Stimulated activated CD8-positive, alpha-beta memory T cell treated with anti-CD3 and anti-CD28 coated beads, Interleukin-7, amount 100 ng/mL, for 4 hours (primary cell): Measurements from ENCODE around the gene KCNIP4.
"Not testable (repeated sequence)": the region's sequence is repeated elsewhere in the genome, so short reads cannot be mapped to it uniquely, and the experiment has no call there.

Experiments
- DNase-seq, 2 donors: peaks; one replicate each; pipeline ENCODE4 v3.0.0-alpha.2; 2020; ENCODE audit warnings: low read depth in 2 of 2

Gene KCNIP4

DNA sequence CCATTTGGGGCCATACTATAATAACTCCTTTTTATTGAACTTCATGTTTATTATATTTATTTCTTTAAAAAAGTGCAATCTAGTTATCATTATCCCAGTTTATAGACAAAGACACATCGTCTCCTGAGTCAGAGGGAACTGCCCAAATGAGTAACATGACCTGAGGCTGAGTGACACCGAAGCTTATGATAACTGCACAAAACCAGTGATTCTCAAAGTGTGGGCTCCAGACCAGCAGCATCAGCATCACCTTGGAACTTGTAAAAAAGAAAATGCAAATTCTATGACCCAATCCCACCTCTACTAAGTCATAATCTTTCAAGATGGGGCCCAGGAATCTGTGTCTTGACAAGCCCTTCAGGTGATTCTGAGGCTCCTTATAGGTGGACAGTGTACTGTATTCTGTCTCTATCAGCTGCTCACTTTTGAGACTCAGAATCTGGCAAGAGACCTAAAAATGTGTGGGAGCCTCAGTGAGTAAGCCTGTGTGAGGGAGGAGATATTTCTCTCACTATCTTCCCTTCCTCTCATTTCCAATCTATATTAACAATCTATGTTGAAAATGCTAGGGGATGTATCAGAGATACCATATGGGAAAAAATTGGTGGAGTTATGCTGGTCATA lies 1101.3 kb downstream of the KCNIP4 start:
- DNase-seq = no peak

DNA sequence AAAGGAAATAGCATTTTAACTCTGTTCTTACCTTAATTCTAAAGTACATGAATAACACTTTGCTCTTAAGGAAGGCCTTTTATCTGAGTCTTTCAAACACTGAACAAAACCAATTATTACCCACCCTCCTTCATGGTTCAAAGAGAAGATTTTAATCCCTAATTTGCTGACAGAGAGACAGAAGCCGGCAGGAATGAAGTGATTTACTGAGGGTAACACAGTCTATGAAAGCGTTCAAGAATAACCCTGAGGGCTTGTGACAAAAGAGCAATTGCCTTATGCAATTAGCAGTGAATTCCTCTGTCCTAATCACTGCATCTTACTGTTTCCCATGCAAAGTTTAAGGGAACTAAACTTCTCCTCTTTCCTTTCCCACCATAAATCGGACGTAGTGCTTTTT lies 1104.3 kb downstream of the KCNIP4 start:
- no peak for DNase-seq

DNA sequence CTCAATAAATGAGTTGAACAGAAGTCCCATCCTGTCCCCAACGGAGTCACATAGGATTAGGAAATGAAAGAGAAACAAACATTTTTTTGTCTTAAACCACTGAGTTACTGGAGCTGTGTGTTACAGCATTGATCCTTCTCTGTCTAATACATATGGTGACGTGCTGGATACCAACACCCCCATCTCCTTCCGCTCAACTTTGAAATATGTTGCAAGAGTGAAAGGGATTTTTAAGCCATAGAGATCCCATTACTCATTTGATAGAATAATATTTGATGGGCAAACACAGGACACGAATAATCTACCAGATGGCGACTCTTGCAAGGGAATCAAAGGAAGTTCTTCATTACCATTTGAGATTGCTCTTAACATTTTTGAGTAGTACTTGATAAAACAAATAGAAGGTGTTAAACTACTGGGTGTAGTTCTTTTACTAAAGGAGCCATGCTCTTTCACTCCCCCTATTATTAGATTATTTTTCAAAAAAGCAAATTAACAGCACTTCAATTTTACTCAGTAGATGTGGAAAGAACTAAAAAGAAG lies 1107.9 kb downstream of the KCNIP4 start:
- no peak for DNase-seq

DNA sequence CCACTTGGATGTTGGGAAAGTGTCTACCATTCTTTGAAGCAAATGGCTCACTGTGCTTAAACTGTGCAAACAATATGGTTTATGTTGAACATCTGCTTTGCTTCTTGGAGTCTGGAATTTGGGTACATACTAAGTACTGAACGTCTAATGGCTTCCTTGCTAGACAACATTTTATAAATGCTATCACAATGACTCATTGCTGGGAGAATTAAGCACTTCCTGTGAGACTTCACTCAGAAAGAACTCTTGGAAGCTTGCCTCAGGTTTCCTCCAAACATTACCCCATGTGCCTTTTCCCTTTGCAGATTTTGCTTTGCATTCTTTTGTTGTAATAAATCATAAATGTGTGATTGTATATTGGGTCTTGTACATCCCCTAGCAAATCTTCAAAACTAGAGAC lies 1108.6 kb downstream of the KCNIP4 start:
- no peak for DNase-seq

DNA sequence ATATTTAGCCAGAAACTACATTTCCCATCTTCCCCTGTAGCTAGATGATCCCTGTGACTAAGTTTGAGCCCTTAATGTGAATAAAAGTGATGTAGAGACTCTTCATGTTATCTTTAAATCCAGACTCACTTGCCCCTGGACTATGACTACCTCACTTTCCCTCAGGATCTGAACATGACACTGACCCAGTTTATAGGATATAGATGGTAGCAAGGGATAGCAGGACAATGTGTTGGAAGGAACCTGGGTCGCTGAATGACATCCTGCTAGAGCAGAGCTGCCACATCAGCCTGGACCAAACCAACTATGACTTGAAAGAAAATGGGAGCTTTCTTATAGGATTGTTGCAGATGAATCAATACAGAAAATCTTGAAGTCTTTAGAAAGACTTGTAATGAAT lies 1110.1 kb downstream of the KCNIP4 start:
- no peak for DNase-seq

DNA sequence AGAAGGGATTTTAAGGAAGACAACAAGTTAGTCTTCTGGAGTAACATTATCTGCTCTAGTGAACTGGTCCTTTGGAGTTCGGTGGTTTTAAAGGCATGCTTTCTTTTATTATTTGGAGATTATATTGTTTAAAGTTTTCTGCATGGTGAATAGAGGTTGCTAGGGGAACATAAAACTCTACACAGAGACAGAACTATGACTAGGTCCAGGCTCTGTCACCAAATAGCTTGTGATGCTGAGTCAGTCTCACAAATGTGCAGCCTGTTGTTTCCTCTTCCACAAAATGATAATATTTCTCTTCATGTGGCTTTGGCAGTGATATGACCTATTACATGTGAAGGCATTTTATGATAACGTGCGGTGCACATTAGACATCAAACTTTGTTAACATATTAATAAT lies 1115.7 kb downstream of the KCNIP4 start:
- DNase-seq = no peak

DNA sequence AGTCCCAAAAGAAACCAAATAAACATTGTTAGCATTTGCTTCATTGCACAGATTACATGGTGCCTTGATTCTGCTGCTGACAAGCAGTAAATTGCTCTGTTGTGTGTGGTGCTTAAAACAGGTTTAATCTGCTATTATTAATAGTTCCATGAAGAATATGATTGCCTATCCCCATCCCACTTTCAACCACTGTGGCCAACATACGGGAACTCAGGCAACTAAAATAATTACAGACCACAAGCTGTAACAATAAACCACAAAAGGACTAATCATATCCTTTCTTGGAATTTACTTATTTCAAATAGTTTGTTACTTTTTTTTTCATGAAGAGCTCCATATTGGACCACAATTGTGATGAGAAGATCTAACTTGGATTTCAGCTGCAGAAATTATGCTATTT lies 1116.8 kb downstream of the KCNIP4 start:
- DNase-seq = no peak

DNA sequence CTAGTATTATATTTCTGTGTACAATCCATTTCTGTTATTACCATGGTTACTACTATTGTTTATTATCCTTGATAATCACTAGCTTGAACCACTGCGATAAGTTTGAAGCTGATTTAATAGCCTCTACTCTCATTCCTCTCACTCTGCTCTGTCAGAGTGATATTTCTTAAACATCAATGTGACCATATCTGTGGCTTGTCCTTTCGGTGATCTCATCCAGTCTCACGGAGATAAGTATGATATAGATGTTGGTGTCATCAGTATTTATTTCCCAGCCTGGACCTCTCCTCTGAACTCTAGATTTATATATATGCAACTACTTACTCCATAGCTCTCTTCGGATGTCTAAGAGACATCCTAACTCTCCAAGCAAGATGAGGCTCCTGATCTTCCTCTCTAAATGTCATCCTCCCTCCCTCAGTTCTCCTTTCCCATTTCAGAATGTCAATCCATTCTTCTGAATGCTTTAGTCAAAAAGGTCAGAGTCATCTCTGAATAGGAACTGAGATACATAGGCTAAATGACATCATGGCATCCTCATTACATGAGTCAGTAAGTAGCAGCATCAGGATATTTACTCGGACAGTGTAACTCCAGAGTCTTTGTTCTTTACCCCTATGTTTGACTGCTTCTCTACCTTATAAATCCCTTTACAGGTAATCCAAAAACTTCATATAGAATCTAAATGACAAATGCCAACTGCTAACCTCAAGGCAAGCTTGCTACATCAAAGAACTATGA lies 1118.8 kb downstream of the KCNIP4 start:
- DNase-seq = no peak

DNA sequence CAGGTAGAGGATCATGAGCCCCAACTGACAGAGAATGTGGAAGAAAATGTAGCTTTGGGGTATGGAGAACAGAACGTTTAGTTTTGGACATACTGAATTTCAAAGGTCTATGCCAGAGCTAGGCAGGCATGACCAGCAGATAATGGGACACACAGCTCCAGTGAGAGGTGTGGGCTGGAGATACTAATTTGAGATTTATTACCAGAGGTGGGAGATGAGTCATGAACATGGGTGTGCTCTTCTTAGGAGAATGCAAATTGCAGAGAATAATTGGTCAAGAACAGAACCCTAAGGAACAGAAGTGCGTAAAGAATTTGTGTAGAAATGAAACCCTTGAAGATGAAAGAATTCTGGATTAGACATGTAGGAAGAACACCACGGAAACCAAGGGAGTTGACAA lies 1123.1 kb downstream of the KCNIP4 start:
- DNase-seq = no peak

DNA sequence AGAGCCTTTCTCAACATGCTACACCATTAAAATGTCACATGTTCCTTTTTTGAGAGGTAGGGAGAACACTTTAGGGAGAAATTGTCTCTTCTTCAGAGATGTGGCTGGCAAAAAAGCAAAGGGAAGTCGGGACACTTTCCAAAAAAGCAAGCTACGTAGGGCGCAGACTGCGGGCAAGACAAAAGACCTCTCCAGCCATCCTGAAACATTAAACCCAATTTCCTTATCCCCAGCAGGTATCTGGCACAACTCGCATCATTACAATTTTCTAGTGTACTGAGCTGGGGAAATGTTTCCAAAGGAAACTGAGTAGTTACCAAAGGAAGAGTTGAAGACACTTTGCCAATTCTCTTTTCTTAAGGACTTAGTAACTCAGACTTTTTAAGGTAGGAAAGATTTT lies 1132.3 kb downstream of the KCNIP4 start:
- DNase-seq = no peak

DNA sequence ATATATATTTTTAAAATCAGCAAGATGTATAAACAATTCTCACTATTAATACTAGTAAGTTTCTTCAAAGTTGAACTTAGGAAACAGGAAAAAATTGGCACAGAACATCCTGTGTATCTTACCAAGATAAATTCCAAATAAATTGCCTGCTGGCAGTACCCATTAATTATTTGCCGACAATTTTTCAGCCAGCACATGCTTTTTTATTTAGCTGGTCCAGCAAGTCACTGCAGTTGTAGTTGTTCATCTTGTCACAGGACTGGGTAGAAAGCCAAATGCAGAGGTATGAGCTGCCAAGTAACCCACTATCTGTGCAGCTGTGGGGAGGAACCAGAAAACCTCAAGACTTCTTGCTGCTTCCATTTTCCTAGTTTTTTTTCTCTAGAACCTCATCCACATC lies 1134.9 kb downstream of the KCNIP4 start:
- no peak for DNase-seq

DNA sequence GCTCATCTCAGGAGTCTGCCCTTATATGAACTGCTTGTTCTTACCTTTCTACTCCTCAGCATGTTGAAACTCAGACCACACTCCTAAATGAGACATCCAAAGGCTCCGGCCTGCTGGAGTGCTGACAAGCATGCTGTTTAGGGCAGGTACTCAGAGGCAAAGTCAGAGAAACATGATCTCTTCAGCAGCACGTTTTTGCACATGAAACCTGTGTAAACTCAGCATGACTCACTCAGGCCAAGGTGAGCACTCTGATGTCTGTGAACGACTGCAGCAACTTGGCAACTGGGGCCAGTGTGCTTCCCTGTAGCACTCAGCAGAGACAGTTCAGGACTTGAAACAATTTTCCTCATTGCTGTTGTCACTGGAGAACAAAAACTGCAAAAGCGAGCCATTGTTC lies 1138.8 kb downstream of the KCNIP4 start:
- no peak for DNase-seq

DNA sequence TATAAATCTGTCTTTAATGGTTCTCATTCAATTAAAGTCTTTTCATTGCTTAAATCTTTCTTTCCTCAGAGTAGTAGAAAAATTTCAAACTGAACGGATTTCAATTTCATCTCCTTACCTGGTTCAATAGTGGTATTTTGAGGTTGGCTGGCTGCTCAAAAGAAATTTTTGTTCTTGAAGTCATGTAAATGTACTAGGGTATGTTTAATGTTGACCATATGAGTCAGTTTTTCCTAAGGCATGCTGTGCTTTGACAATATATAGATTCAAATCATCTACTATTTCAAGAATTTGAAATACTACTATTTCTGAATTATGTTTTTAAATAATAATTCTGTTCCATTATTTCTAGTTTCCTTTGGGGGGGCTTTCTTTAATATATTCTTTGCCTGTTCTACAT lies 1142.9 kb downstream of the KCNIP4 start:
- DNase-seq = no peak

DNA sequence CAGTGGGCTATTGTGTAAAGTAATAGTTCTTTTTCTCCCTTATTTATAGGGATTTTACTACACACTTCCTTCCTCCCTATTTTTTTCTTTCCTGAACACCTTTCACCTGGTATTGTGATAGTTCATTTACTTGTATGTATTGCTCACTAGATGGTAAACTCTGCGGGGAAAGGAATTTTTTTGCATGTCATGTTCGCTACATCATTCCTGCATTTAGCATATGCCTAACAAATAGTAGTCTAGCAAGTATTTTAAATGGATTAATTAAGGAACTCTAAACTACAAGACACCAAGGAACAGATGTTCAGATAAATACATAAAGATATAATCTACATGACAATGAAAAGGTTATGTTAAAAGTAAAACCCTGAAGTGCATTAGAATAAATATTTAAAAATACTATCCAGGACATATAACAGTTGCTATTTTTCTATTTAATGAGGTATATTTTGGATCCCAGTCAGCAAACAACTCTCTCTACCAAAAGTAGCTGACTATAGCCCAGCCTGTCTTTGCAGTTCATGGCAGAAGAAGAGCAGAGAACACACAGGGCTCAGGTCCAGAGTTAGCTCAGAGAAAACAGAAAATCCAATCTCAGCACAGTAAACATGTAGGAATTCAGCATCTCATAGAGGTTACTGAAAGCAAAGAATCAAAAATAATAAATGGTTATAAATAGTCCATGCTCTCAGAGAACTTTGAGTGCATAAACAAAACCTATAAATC lies 1160.5 kb downstream of the KCNIP4 start:
- no peak for DNase-seq

DNA sequence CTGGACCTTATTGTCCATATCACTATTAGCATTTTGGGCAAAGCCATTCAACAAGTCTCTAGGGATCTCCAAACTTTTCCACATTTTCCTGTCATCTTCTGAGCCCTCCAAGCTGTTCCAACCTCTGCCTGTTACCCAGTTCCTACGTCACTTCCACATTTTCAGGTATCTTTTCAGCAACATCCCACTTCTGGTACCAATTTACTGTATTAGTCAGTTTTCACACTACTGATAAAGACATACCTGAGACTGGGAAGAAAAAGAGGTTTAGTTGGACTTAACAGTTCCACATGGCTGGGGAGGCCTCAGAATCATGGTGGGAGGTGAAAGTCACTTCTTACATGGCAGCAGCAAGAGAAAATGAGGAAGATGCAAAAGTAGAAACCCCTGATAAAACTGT lies 1165.4 kb downstream of the KCNIP4 start:
- not testable (repeated sequence) for DNase-seq

DNA sequence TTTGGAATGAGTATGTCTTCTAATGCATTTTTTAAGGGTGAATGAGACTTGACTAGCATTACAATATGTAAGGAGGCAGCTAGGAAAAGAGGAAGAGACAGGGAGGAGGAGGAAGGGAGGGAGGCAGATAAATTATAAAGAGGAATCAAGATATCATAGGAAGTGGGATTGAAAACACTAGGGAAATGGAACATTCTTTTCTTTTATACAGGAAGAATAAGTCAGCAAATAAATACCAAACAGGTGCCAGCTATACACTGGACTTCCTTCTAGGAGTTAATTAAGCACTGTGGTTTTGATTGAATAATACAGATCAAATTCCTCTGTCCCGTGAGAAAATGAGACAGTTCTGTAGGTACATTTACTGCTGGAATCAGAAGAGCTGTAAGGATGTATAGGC lies 1169.7 kb downstream of the KCNIP4 start:
- DNase-seq = no peak

DNA sequence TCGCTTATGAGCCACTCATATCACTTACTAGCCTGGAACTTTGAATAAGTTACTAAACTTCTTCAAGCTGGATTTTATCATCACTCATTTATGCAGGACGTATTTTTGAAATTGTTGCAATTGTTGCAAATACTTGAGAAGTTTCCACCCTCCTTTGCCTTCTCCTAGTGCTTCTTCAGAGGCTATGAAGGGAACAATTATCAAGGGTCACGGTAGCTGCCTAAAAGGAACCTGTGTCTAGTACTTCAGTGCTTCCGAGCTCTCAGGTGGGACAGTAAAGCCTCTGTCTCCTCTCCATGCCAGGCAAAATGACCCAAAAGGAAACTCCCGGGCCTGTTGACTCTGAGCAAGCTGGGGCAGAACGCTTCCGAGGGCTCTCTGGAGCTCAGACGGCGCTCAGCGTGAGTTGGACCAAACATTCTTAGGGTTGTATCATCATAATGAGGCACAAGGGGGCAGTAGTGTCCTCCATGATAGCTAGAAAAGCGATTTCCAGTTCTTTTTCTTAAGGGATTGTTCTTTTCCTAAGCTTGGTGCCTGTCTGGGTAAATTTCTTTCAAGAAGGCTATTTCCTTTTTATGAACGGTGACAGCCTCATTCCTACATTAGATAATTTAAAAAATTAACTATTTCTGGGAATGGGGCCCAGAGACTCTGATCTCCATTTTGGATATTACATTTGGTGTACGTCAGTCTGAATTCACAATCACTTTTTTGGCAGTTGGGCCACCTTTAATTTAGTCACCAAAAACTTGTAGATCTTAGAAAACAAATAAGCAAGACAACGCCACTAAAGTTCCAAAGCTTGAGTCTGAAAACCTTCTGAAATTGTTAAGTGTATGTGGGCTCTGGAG lies 1175.2 kb downstream of the KCNIP4 start:
- no peak for DNase-seq

DNA sequence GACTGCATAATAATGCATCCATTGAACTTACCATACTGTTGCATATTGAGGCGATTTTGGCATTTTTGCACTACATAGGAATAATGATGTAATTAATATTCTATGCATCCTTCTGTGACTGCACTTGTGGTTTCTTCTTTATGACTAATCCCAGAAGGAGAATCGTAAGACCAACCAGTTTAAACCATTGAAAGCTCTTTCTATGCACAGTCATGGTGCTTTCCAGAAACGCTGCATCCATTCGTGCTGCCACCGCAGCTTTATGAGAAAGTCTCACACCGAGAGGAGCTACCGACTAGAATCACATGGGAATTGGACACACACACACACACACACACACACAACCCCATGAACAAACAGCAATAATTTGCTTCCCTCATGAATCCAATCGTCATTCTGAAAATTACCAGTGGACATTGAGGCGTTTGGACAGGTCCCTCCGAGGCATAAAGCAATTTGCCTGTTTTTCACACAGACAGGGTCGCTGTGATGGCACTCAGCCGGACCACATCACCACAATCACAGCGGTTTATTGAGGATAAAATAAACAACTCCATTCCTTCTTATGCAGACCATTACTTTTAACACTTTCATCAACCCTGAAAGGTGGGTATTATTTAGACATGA lies 1184.1 kb downstream of the KCNIP4 start:
- no peak for DNase-seq

DNA sequence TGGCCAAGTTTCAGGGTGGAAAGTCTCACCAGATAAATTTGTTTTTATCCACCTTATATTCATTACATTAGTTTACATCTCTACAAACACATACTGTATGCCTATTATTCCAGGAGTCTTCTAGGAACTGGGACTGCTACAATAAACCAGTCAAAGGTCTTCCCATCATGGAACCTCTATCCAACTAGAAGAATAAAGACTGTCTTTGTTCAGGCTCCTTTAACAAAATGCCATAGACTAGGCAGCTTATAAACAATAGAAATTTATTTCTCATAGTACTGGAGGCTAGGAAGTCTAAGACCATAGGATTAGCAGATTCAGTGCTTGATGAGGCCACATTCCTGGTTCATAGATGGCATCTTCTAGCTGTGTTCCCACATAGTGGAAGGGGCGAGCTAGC lies 1186.7 kb downstream of the KCNIP4 start:
- no peak for DNase-seq

DNA sequence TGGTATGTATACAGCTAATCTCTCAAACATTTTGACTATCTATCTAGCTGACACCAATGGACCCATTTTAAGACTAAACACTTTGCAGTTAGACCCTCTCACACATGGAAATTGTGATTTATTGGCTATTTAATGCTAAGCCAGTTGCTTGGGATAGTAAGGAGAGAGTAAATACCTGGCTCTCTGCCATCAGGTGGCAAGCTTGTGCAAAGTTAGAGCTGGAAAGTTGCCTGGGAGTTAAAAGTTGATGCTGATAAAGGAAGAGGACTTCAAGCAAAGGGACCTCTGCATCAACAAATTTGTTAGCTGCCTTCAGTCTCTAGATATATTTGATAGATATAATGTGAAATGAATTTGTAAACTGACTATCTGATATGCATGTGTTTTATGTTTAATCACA lies 1187.2 kb downstream of the KCNIP4 start:
- DNase-seq = no peak

DNA sequence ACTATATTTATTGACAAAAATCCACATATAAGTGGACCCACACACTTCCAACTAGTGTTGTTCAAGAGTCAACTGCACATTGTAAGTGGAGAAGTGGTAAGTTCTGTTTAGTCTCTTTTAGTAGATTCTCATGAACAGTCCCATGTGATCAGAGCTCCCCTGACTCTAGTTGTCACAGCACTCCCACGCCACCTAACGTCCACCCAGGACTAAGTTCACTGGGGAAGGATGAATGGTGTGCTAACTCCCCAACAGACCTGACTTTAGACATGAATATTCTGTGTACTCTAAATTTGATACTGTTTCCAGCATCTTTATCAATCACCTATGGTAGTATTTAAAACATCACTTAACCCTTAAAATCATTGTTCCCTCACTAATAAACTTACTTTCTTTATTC lies 1188.5 kb downstream of the KCNIP4 start:
- no peak for DNase-seq
